HCT116 (cell line): Measurements from ENCODE around the gene SOCS4. TPM values are rescaled to one million over a fixed set of nuclear protein-coding genes. Genes with fewer than 3 reads are reported as not detected.

Source experiments
- ATAC-seq: fragments of 200-7000 bp; cut with Tn5 transposase; 2 replicates; pipeline ENCODE4 v1.9.1; 2020; ENCODE audit warnings: mild to moderate bottlenecking, moderate library complexity
- BruUV-seq: library from RNA; stranded (reverse); fragments of 400-500 nt; replicated peaks from 2 replicates; lab custom pipeline; 2021; lab: Mats Ljungman, UMichigan
- CTCF ChIA-PET: fragments of 300-600 bp; sonication (Branson Sonifier 250); formaldehyde crosslinking; loops from one replicate; lab custom pipeline; 2021; ENCODE audit warnings: antibody characterized with exemption; lab: Charles Lee
- POLR2A ChIA-PET: fragments of 300-600, 350-600 bp; sonication (Branson Sonifier 250); formaldehyde crosslinking; loops from one replicate; lab custom pipeline; 2021; ENCODE audit warnings: antibody characterized with exemption; lab: Charles Lee
- RAD21 ChIA-PET, 2 experiments: fragments of 300-600 bp; sonication (Branson Sonifier 250); formaldehyde crosslinking; loops; one replicate each; lab custom pipeline; 2023; ENCODE audit warnings: low total read pairs in 2 of 2; ENCODE audit not compliant: uncharacterized antibody in 2 of 2, unreplicated experiment in 2 of 2, low non-redundant PET in 1 of 2; lab: Charles Lee
- DNase-seq: peaks from one replicate; pipeline ENCODE4 v3.0.0-alpha.2; 2010; ENCODE audit warnings: low read depth, low spot score
- H2AFZ ChIP-seq: fragments of 200-600 bp; shearing (Covaris generic), sonication (generic); 2 replicates; pipeline ENCODE4 v1.6.1; 2017; ENCODE audit warnings: low read depth, mixed run types, mixed read lengths, antibody characterized with exemption, low read length; ENCODE audit not compliant: poor library complexity, severe bottlenecking
- H3K27ac ChIP-seq: 2 replicates; pipeline ENCODE4 v1.5.1; 2012; ENCODE audit warnings: low read depth, low read length
- H3K27me3 ChIP-seq: fragments of 200-600 bp; sonication (generic); 2 replicates; pipeline ENCODE4 v1.6.1; 2016; ENCODE audit warnings: mixed run types, low read length, mixed read lengths; ENCODE audit not compliant: insufficient read depth
- H3K36me3 ChIP-seq, 2 experiments: fragments of 200-500 bp in 1 of 2; fragments of 200-600 bp in 1 of 2; sonication (Bioruptor generic) in 1 of 2; sonication (generic) in 1 of 2; 2 replicates each; pipeline versions ENCODE4 v1.5.1 to v1.6.1; 2014 to 2016; ENCODE audit warnings: low read length in 2 of 2, inconsistent platforms in 1 of 2, mixed read lengths in 1 of 2, mixed run types in 1 of 2; ENCODE audit not compliant: insufficient read depth in 2 of 2, control insufficient read depth in 1 of 2
- H3K4me1 ChIP-seq, 2 experiments: fragments of 200-600 bp in 1 of 2; sonication (generic) in 1 of 2; 2 replicates each; pipeline versions ENCODE4 v1.5.1 to v1.6.1; 2012 to 2017; ENCODE audit warnings: low read length in 2 of 2, inconsistent platforms in 1 of 2, mild to moderate bottlenecking in 1 of 2, mixed read lengths in 1 of 2, mixed run types in 1 of 2, moderate library complexity in 1 of 2; ENCODE audit not compliant: insufficient read depth in 2 of 2, control insufficient read depth in 1 of 2
- H3K4me2 ChIP-seq: fragments of 200-600 bp; sonication (generic); 2 replicates; pipeline ENCODE4 v1.6.1; 2017; ENCODE audit warnings: mixed run types, low read length, mixed read lengths
- H3K4me3 ChIP-seq, 2 experiments: fragments of 200-600 bp in 1 of 2; sonication (generic) in 1 of 2; replicated peaks in 1 of 2; 2 replicates each; pipeline ENCODE4 v1.5.1; 2011 to 2016; ENCODE audit warnings: low read length in 2 of 2, control low read depth in 1 of 2, low read depth in 1 of 2, mild to moderate bottlenecking in 1 of 2, mixed read lengths in 1 of 2, mixed run types in 1 of 2
- H3K79me2 ChIP-seq: fragments of 200-600 bp; sonication (generic); 2 replicates; pipeline ENCODE4 v1.6.1; 2017; ENCODE audit warnings: mild to moderate bottlenecking, mixed run types, low read length, moderate library complexity, mixed read lengths; ENCODE audit not compliant: insufficient read depth
- H3K9ac ChIP-seq: fragments of 200-600 bp; sonication (generic); 2 replicates; pipeline ENCODE4 v1.6.1; 2016; ENCODE audit warnings: low read length, mixed read lengths
- H3K9me2 ChIP-seq: fragments of 200-600 bp; sonication (generic), shearing (Covaris generic); 2 replicates; pipeline ENCODE4 v1.6.1; 2017; ENCODE audit warnings: mixed run types, mild to moderate bottlenecking, moderate library complexity; ENCODE audit not compliant: insufficient read depth
- H3K9me3 ChIP-seq, 2 experiments: fragments of 200-500 bp in 1 of 2; fragments of 200-600 bp in 1 of 2; sonication (Bioruptor generic) in 1 of 2; sonication (generic) in 1 of 2; 2 replicates each; pipeline ENCODE4 v1.6.1; 2014 to 2017; ENCODE audit warnings: low read length in 2 of 2, mixed read lengths in 2 of 2, inconsistent platforms in 1 of 2, low read depth in 1 of 2, mild to moderate bottlenecking in 1 of 2, mixed run types in 1 of 2, moderate library complexity in 1 of 2; ENCODE audit not compliant: control insufficient read depth in 1 of 2, insufficient read depth in 1 of 2
- H4K20me1 ChIP-seq: fragments of 200-600 bp; sonication (generic), shearing (Covaris generic); 2 replicates; pipeline ENCODE4 v1.6.1; 2017; ENCODE audit warnings: mixed run types, mild to moderate bottlenecking, moderate library complexity; ENCODE audit not compliant: insufficient read depth
- JUND ChIP-seq: IDR thresholded peaks from 2 replicates; pipeline ENCODE4 v1.6.1; 2012
- POLR2A ChIP-seq: IDR thresholded peaks from 2 replicates; pipeline ENCODE4 v1.7.0; 2011; ENCODE audit warnings: borderline replicate concordance; ENCODE audit not compliant: insufficient read depth, insufficient read length; ENCODE audit errors: extremely low read depth
- TCF7L2 ChIP-seq: IDR thresholded peaks from 2 replicates; pipeline ENCODE4 v1.7.0; 2011; ENCODE audit warnings: borderline replicate concordance, inconsistent platforms; ENCODE audit not compliant: insufficient read depth, insufficient read length; ENCODE audit errors: extremely low read depth
- intact Hi-C: fragments of 100-400 bp; cut with micrococcal nuclease; formaldehyde crosslinking; loops from 2 replicates; pipeline ENCODE4 v1.10.0; 2022
- total RNA-seq: library from RNA; stranded (reverse); gene quantifications from one replicate; pipeline ENCODE4 v1.2.1, GENCODE V29; 2021; ENCODE audit not compliant: unreplicated experiment

Gene SOCS4
- total RNA-seq, 1 experiment from 2014 or later, result 23.7 TPM

GRCh38 chr14:55066223-55066622, 39.2 kb downstream of the SOCS4 start:
- H3K9ac ChIP-seq, result no peak overlapping the region
- POLR2A ChIA-PET, result interaction anchor here (0.9 to 1.7 kb wide), 2 partner anchors 8 to 11 kb away, joined by 3 to 4 read pairs; no protein-coding TSS in a partner anchor
- CTCF ChIA-PET, result interaction anchor here (1.3 to 1.4 kb wide), 2 partner anchors 15 to 204 kb away, joined by 3 read pairs; partner anchors contain the start of gene MAPK1IP1L
- H3K9me2 ChIP-seq, result no peaks in the 10 kb centered on the region
- no TSS peak for BruUV-seq
- peaks cover 14% of the 10 kb centered on the region; the same call in 1 of the 2 replicates for H4K20me1 ChIP-seq
- H3K9me3 ChIP-seq, result no peaks in the 10 kb centered on the region
- H3K27ac ChIP-seq, result no peak overlapping the region
- TF ChIP-seq TCF7L2 (no peak), POLR2A (no peak)
- DNase-seq (no peak), ATAC-seq (no peak)
- no peak overlapping the region for H3K4me2 ChIP-seq
- H2AFZ ChIP-seq, result no peak overlapping the region
- peaks cover 0 to 8% of the 10 kb centered on the region in 2 experiments; a peak in 2 of 4 replicates for H3K4me1 ChIP-seq
- no peaks in the 10 kb centered on the region for H3K27me3 ChIP-seq
- H3K4me3 ChIP-seq, result no peak overlapping the region
- RAD21 ChIA-PET, result interaction anchor here in 1 of 2 experiments (0.7 kb wide), 1 partner anchor 15 kb away, joined by 3 read pairs; no protein-coding TSS in a partner anchor
- peaks cover 26 to 43% of the 10 kb centered on the region in 2 experiments for H3K36me3 ChIP-seq
- peaks cover 38% of the 10 kb centered on the region for H3K79me2 ChIP-seq
- intact Hi-C loops, result no loop called here

GRCh38 chr14:55070981-55071411, 44.0 kb downstream of the SOCS4 start:
- Histone ChIP-seq H3K4me1 (peaks cover 6 to 32% of the 10 kb centered on the region in 2 experiments; a peak in 2 of 4 replicates), H3K9me2 (no peaks in the 10 kb centered on the region), H3K9ac (no peak overlapping the region), H3K27ac (no peak overlapping the region), H4K20me1 (0 out of 2 replicates have a peak, but pooled peaks cover 4% of the 10 kb centered on the region), H3K27me3 (no peaks in the 10 kb centered on the region), H3K4me2 (peak overlapping the region; percentile 18; the same call in 1 of the 2 replicates), H3K4me3 (no peak overlapping the region), H2AFZ (no peak overlapping the region), H3K79me2 (0 out of 2 replicates have a peak, but pooled peaks cover 4% of the 10 kb centered on the region), H3K36me3 (peaks cover 0 to 2% of the 10 kb centered on the region in 2 experiments; a peak in 1 of 4 replicates), H3K9me3 (no peaks in the 10 kb centered on the region)
- ATAC-seq, result peak; percentile 21; the same call in 1 of the 2 replicates
- DNase-seq, result no peak
- POLR2A ChIA-PET, result interaction anchor here (0.6 kb wide), 1 partner anchor 774 kb away, joined by 5 read pairs; no protein-coding TSS in a partner anchor
- TF ChIP-seq JUND (peak; percentile 41; the same call in 1 of the 2 replicates), TCF7L2 (no peak)
- no TSS peak for BruUV-seq
- intact Hi-C loops, result no loop called here
- CTCF ChIA-PET, result no interaction called here
- RAD21 ChIA-PET, result no interaction called here
